Renal pelvis (tissue), 12 donors: ENCODE data around the gene MIDN. TPM values are rescaled to one million over a fixed set of nuclear protein-coding genes. Genes with fewer than 3 reads are reported as not detected.
A peak's percentile ranks its signal among the peaks of the same experiment; 100 is the strongest.
"Not testable (repeated sequence)": the region's sequence is repeated elsewhere in the genome, so short reads cannot be mapped to it uniquely, and the experiment has no call there.

Experiments used
- DNase-seq: peaks from one replicate; pipeline ENCODE4 v3.0.0-alpha.2; 2013
- long read RNA-seq, 16 experiments: transcript quantifications; one replicate each; lab custom pipeline, GENCODE V29; 2026
- polyA plus RNA-seq, 3 donors: library from polyadenylated mRNA; unstranded; fragments of 120-200 nt; gene quantifications; one replicate each; pipeline ENCODE4 v1.2.1, GENCODE V29; 2013; ENCODE audit not compliant: insufficient read length in 3 of 3

The MIDN gene
- polyA plus RNA-seq, result 10 to 100 TPM; 66.2 to 74.7 (median 68.1) TPM
- long read RNA-seq, donor 1, partial matches to known transcripts, result 0 of 6 reads
- long read RNA-seq, donor 1, other reads (novel, unspliced or antisense), result 0 of 6 reads
- long read RNA-seq, donor 2, transcript MIDN-206 (7 exons, 3,243 nt), result major isoform, 10 of 95 reads
- long read RNA-seq, donor 2, partial matches to known transcripts, result 82 of 95 reads
- long read RNA-seq, donor 2, other reads (novel, unspliced or antisense), result 0 of 95 reads
- long read RNA-seq, donor 3, partial matches to known transcripts, result 0 of 7 reads
- long read RNA-seq, donor 3, other reads (novel, unspliced or antisense), result 0 of 7 reads
- long read RNA-seq, donor 4, partial matches to known transcripts, result 0 of 3 reads
- long read RNA-seq, donor 4, other reads (novel, unspliced or antisense), result 0 of 3 reads
- long read RNA-seq, donor 5, partial matches to known transcripts, result 7 of 10 reads
- long read RNA-seq, donor 5, other reads (novel, unspliced or antisense), result 0 of 10 reads
- long read RNA-seq, donor 6, partial matches to known transcripts, result 0 of 8 reads
- long read RNA-seq, donor 6, other reads (novel, unspliced or antisense), result 0 of 8 reads
- long read RNA-seq, donor 7, transcript MIDN-206 (7 exons, 3,243 nt), result major isoform, 5 of 110 reads
- long read RNA-seq, donor 7, partial matches to known transcripts, result 98 of 110 reads
- long read RNA-seq, donor 7, other reads (novel, unspliced or antisense), result 0 of 110 reads
- long read RNA-seq, donor 8, partial matches to known transcripts, result 12 of 15 reads
- long read RNA-seq, donor 8, other reads (novel, unspliced or antisense), result 0 of 15 reads
- long read RNA-seq, donor 9, transcript MIDN-206 (7 exons, 3,243 nt), result major isoform, 6 of 62 reads
- long read RNA-seq, donor 9, partial matches to known transcripts, result 53 of 62 reads
- long read RNA-seq, donor 9, other reads (novel, unspliced or antisense), result 0 of 62 reads
- long read RNA-seq, donor 10, transcript MIDN-206 (7 exons, 3,243 nt), result major isoform, 6 of 29 reads
- long read RNA-seq, donor 10, partial matches to known transcripts, result 21 of 29 reads
- long read RNA-seq, donor 10, other reads (novel, unspliced or antisense), result 0 of 29 reads
- long read RNA-seq, donor 11, transcript MIDN-206 (7 exons, 3,243 nt), result major isoform, 8 of 35 reads
- long read RNA-seq, donor 11, partial matches to known transcripts, result 23 of 35 reads
- long read RNA-seq, donor 11, other reads (novel, unspliced or antisense), result 0 of 35 reads
- long read RNA-seq, donor 12, transcript MIDN-206 (7 exons, 3,243 nt), result major isoform, 6 of 20 reads
- long read RNA-seq, donor 12, partial matches to known transcripts, result 10 of 20 reads
- long read RNA-seq, donor 12, other reads (novel, unspliced or antisense), result 0 of 20 reads
- long read RNA-seq, donor 13, partial matches to known transcripts, result 0 of 6 reads
- long read RNA-seq, donor 13, other reads (novel, unspliced or antisense), result 0 of 6 reads
- long read RNA-seq, donor 14, result 0 reads
- long read RNA-seq, donor 15, result 0 reads
- long read RNA-seq, donor 16, partial matches to known transcripts, result 150 of 156 reads
- long read RNA-seq, donor 16, other reads (novel, unspliced or antisense), result 0 of 156 reads

DNA sequence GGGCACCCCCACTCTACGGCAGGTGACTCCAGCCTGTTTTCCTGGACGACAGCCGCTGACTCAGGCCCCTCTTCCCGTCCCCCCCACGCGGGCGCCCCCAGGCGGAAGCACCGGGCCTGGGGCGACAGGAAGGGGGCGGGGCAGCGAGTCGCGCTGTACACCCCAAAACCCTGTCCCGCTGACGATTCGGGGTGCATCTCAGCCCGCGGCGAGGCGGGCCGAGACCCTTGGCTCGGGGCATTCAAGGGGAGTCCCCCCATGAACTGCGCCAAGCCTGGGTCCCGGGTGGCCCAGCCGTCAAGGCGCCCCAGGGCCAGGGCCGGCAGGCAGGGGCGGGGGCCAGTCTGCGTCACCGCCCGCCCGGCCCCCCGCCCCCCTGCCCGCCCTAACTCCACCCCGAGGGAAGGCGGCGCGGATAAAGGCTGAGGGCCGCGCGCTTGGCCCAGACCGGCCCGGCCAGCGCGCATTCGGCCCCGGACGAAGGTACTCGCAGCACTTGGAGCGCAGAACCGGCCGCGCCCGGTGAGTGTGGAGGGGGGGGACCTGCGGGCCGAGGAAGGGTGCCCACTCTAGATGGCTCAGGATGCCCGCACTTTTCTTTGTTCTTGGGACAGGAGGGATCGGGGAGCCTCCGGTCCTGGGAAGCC lies at the start of gene MIDN:
MIDN (plus strand) TSS at position 445 of the 647 bp plus-strand sequence. CDS start 1,714 bp downstream, outside the sequence.
- DNase-seq, result no peak

DNA sequence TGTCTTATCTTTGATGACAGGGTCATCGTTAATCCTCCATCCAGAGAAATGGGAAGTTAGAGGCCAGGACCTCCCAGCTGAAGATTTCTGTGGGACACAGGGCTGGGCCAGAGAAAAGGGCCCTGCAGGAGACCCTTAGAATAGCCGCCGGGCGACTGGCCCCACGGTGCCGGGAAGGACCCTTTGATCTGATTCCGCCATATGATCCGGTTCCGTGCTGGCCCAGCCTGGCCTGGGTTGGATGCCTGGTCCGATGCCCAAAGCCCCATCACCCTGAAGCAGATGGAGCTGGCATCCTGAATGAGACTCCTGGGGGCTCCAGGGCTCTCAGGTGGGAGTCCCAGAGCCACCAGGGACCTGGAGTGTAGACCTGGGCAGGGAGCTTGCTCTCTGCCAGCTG lies 48.9 kb upstream of the MIDN start:
- DNase-seq, result no peak

DNA sequence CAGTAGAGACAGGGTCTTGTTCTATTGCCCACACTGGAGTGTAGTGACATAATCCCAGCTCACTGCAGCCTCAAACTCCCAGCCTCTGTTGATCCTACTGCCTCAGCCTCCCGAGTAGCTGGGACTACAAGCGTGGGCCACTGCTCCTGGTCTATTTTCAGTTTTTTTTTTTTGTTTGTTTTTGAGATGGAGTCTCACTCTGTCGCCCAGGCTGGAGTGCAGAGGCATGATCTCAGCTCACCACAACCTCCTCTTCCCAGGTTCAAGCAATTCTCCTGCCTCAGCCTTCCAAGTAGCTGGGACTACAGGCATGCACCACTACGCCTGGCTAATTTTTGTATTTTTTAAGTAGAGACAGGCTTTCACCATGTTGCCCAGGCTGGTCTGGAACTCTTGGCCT lies 47.8 kb upstream of the MIDN start:
- DNase-seq, result not testable (repeated sequence)

DNA sequence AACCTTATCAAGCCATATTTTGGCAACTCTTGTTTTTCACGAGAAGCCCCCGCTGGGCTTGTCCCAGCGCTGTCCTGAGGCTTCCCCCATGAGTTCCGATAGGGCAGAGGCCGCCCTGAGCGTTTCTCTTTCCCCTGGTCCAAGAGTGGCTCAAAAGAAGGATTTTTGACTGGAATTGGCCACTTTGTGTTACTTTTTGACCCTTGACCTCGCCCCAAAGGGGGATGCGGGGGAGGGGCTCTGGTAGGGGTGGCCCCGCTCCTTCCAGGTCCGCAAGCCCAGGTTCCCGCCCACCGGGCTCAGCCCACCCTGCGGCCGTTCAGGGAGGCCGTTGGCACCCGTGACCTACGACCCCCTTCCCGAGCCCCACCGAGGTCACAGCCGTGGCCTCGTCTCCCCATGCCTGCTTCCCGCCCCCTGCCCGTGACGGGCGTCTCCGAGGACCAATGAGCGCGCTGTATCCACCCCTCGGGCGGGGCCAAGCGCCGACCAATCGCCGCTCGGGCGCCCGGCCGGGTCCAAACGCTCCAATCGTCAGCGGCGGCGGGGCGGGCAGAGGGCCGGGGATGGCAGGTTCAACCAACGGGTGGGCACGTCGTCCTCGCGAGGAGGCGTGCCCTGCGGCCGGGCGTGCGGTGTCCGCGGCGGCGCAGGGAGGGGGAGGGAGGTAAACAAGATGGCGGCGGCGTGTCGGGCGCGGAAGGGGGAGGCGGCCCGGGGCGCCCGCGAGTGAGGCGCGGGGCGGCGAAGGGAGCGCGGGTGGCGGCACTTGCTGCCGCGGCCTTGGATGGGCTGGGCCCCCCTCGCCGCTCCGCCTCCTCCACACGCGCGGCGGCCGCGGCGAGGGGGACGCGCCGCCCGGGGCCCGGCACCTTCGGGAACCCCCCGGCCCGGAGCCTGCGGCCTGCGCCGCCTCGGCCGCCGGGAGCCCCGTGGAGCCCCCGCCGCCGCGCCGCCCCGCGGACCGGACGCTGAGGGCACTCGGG lies 43.0 kb upstream of the MIDN start, which contains the start of gene STK11:
STK11 (plus strand) TSS at position 665 of the 986 bp plus-strand sequence. CDS start 1,136 bp downstream, outside the sequence.
- DNase-seq, result peak; percentile 97

DNA sequence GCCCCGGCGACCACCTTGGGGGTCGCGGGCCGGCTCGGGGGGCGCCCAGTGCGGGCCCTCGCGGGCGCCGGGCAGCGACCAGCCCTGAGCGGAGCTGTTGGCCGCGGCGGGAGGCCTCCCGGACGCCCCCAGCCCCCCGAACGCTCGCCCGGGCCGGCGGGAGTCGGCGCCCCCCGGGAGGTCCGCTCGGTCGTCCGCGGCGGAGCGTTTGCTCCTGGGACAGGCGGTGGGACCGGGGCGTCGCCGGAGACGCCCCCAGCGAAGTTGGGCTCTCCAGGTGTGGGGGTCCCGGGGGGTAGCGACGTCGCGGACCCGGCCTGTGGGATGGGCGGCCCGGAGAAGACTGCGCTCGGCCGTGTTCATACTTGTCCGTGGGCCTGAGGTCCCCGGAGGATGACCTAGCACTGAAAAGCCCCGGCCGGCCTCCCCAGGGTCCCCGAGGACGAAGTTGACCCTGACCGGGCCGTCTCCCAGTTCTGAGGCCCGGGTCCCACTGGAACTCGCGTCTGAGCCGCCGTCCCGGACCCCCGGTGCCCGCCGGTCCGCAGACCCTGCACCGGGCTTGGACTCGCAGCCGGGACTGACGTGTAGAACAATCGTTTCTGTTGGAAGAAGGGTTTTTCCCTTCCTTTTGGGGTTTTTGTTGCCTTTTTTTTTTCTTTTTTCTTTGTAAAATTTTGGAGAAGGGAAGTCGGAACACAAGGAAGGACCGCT lies 42.1 kb upstream of the MIDN start:
- DNase-seq, result no peak

DNA sequence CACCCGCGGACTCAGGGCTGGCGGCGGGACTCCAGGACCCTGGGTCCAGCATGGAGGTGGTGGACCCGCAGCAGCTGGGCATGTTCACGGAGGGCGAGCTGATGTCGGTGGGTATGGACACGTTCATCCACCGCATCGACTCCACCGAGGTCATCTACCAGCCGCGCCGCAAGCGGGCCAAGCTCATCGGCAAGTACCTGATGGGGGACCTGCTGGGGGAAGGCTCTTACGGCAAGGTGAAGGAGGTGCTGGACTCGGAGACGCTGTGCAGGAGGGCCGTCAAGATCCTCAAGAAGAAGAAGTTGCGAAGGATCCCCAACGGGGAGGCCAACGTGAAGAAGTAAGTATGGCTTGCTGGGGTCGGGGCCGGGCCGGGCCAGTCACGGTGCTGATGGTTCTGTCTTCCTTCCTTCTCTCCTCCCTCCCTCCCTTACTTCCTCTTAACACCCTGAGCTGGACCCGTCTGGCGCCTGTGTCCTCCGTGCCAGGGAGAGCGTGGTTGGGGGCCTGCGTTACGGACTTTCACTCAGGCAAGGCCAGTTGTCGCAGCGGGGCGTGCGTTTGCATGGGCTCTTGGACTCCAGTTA lies 41.4 kb upstream of the MIDN start:
- DNase-seq, result no peak

DNA sequence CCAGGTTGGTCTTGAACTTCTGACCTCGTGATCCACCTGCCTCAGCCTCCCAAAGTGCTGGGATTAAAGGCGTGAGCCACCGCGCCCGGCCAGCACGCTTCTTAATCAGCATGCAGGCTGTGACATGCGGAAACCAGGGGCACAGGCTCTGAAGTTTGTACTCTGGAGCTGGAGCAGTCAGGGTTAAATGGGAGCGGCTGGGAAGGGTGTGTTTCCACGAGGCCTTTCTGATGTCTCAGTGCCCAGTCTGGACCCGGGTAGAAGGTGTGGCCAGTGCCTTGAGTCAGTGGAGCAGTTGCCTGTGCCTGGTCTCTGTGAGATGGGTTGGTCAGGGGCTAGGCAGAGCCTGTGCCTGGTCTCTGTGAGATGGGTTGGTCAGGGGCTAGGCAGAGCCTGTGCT lies 39.6 kb upstream of the MIDN start:
- not testable (repeated sequence) for DNase-seq

DNA sequence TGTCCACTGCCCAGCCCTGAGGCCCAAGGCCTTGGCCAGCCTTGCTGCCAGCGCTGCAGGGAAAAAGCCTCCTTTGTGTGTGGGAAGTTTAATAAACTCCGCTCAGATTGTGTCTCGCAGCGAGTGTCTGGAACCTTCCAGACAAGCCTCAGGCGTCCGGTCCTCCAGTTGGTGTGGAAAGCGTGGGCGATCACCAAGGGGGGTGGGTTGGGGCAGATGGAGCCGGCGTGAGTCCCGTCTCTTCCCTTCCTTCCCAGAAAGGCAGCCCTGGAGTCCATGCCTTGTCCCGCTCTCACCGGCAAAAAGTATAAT lies 38.2 kb upstream of the MIDN start:
- no peak for DNase-seq

DNA sequence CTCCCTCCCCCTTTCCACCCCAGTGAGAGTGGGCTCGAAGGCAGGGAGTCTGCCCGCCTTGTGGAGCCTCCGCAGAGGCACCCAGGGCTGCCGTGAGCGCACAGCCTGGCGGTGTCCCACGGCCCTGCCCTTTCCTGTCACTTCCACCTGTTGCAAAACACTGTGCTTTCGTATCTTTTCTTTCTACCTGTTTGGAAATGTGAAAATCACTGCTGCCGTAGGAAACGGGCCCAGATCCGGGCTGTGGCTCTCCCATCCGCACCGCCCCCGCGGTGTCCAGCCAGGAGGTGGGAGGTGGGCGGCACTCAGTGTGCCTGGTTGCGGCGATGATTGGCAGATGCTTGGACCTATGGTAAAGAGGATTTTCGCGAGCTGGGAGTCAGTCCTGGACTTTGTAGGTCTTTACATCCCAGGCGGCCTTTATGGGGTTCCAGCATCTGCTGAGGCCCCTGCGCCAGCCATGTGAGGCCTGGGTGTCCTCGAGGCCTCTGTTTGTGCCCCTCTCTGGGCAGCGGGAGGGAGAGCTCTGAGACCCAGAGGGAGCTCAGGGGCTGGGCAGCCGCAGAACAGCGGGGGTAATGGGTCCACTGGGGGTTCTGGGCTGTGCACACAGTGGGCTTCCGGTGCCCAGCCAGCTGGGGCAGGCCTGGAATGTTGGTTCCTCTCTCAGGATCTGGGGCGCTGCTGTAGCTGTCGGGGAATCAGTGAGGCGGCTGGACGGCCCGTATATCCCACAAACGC lies 36.7 kb upstream of the MIDN start:
- DNase-seq, result peak; percentile 65

DNA sequence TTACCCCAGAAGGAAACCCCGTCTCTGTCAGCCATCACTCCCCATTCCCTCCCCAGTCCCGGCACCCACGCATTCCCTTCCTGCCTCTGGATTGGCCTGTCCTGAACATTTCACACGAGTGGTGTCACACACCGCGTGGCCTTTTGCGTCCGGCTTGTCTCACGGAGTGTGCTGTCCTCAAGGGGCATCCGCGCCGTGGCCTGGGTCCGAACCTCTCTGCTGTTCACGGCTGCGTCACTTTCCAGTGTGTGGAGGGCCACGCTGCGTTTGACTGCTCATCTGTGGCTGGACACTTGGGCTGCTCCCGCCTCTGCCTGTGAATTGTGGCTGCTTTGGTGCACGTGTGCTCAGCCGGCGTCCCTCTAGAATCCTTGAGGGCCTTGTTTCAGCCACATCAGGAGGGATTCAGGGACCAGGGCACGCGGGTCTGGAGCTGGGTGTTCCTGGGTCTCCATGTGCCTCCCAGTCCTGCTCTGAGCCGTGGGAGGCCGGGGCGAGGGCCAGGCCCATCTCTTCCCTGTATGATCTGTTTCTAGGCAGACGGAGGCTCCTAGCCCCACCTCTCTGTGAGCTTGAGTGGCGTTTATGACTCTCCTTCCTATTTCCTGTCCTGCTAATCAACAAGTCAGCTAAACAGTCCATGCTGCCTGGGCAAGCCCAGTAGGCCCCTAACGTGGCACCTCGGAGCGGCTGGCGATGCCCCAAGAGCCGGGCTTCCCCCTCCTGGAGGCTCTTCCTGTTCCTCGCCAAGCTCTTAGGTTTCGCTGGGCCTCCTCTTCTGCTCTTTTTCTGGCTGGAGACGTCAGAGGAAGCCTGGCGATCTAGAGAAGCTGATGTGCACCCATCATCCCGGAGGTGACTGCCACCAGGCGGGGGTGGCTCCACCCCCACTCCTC lies 34.7 kb upstream of the MIDN start:
- peak; percentile 42 for DNase-seq

DNA sequence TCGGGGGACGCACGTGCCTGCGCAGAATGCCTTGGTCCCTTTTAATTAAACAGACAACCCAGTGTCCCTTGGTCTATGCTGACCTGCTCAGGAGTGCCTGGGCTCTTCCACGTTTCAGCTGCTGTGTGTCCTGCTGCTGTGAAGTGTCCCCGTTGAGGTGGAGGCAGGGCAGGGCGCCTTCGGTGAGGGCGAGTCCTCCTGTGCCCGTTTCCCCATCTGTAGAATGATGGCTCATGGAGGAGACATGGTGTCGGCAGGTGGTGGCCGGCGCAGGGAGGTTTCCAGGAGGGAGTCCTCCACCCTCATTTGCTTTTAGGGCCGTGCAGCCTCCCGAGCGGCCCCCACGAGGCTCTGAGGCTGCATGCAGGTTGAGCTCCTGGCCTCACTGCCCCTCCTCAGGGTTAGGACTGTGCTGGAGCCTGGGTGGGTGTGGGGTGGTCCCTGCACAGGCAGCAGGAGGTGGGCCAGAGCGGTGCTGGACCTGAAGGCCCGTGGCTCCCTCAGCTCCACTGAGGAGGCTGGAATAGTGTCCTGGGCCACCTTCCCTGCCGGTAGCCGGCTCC lies 34.0 kb upstream of the MIDN start:
- no peak for DNase-seq

DNA sequence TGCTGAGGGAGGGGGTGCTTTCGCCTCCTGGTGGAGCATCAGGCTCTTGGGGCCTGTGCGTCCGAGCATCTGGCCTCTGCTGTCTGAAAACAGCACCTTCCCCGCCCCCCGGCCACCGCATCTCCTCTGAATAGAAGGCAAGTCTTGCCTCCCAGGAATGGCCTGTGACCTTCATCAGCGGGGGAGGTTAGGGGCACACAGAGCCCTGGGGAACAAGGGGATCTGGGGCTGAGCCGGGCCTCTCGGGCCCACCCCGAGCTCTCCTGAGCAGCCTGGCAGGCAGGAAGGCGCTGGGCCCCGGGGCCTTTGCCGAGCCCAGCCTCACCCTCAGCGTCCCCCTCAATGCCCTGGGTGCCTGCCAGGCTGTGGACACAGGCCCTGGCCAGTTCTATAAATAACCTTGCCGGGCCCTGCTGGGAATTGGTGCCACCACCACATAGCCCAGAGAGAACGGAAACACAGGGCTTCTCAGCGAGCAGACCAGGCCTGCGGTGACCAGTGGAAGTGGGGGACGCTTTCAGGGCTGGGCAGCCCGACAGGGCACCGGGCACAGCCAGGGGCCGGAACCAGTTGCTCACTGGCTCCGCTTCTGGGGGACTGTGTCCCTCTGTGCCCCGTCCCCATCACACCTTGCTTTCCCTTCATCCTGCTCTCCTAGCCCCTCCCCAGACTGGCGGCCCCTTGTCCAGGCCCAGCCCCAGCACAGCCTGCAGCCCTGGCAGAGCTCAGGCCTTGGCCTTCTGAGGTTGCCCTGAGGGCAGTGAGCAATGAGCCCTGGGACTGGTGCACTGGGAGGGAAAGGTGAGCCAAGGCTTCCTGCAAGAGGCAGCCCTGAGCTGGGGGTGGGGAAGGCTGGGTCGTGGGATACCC lies 33.3 kb upstream of the MIDN start:
- DNase-seq, result no peak

DNA sequence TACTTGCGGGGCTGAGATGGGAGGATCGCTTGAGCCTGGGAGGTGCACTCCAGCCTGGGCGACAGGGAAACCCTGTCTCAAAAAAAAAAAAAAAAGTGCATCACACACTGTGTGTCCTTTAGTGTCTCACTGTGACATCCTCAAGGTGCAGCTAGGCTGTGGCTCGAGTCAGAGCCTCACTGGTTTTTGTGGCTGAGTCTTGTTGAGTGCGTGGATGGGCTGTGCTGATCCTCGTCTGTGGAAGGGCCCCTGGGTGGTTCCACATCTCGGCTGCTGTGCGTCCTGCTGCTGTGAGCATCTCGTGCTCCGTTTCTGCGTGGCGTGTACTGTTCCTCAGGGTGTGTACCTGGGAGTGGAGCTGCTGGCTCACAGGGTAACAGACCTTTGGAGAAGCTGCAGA lies 31.6 kb upstream of the MIDN start:
- DNase-seq, result no peak

DNA sequence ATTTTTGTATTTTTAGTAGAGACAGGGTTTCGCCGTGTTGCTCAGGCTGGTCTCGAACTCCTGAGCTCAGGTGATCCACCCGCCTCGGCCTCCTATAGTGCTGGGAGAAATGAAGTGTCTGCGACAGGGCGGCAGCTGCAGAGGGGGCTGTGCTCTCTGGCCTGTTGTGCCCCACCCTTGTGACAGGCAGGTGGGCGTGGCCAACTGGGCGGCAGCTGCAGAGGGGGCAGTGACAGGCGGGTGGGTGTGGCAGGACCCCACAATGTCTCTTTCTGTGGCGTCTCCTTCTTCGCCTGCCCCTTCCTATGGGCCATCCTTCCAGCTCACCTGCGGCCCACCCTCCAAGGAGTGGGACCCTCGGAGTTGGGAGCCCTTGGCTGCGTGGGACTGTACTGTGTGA lies 31.0 kb upstream of the MIDN start:
- no peak for DNase-seq
